HepG2 (cell line): ENCODE data around the gene PPOX. TPM values are rescaled to one million over a fixed set of nuclear protein-coding genes. Genes with fewer than 3 reads are reported as not detected.

ENCODE experiments used
- ATAC-seq: fragments of 200-7000 bp; cut with Tn5 transposase; 3 replicates; pipeline ENCODE4 v1.9.1; 2020; ENCODE audit warnings: mild to moderate bottlenecking, moderate library complexity
- BruUV-seq: library from RNA; stranded (reverse); fragments of 400-500 nt; replicated peaks from 2 replicates; lab custom pipeline; 2021; lab: Mats Ljungman, UMichigan
- CTCF ChIA-PET: fragments of 300-600 bp; formaldehyde crosslinking; extraction: SDS; loops from one replicate; lab custom pipeline; 2021; ENCODE audit warnings: low total read pairs, inconsistent platforms, low intra/inter-chr PET ratio; lab: Yijun Ruan, JAX
- POLR2A ChIA-PET: fragments of 350-600 bp; sonication (Branson Sonifier 250); formaldehyde crosslinking; loops from one replicate; lab custom pipeline; 2020; ENCODE audit warnings: antibody characterized with exemption, inconsistent platforms; lab: Yijun Ruan, JAX
- DNase-seq: peaks from one replicate; pipeline ENCODE4 v3.0.0-alpha.2; 2015; ENCODE audit warnings: low spot score
- FAIRE-seq: peaks from 3 replicates; lab custom pipeline; 2011; peaks lifted over from hg19 to GRCh38; lab: Jason Lieb, UNC
- H2AFZ ChIP-seq: one replicate; pipeline ENCODE4 v1.6.1; 2011; ENCODE audit warnings: low read length, inconsistent platforms
- H3K27ac ChIP-seq: fragments of 300-600 bp; 3 replicates; pipeline ENCODE4 v1.8.0; 2011; ENCODE audit warnings: mixed run types, mild to moderate bottlenecking, mixed read lengths, low read length, inconsistent platforms; ENCODE audit not compliant: insufficient read depth; ENCODE audit errors: extremely low read length
- H3K27me3 ChIP-seq, 2 experiments: fragments of 200-600 bp in 1 of 2; 2 replicates in 1 of 2; 3 replicates in 1 of 2; pipeline versions ENCODE4 v1.6.0 to v1.8.0; 2011; ENCODE audit warnings: low read length in 2 of 2, mild to moderate bottlenecking in 2 of 2, moderate library complexity in 2 of 2, inconsistent platforms in 1 of 2; ENCODE audit not compliant: insufficient read depth in 2 of 2, control insufficient read depth in 1 of 2
- H3K36me3 ChIP-seq, 2 experiments: fragments of 200-600 bp in 1 of 2; replicated peaks in 1 of 2; 2 replicates in 1 of 2; 3 replicates in 1 of 2; pipeline versions ENCODE4 v1.5.1 to v1.8.0; 2011; ENCODE audit warnings: low read length in 2 of 2, inconsistent platforms in 1 of 2; ENCODE audit not compliant: insufficient read depth in 2 of 2, control insufficient read depth in 1 of 2
- H3K4me1 ChIP-seq: 2 replicates; pipeline ENCODE4 v1.5.1; 2012; ENCODE audit warnings: low read length, inconsistent platforms; ENCODE audit not compliant: insufficient read depth
- H3K4me2 ChIP-seq: 2 replicates; pipeline ENCODE4 v1.6.0; 2011; ENCODE audit warnings: low read depth, low read length, inconsistent platforms
- H3K4me3 ChIP-seq, 3 experiments: fragments of 200-600 bp in 1 of 3; sonication (generic), shearing (Covaris generic) in 1 of 3; replicated peaks in 1 of 3; 2 replicates each; pipeline ENCODE4 v1.5.1; 2011 to 2016; ENCODE audit warnings: low read length in 3 of 3, inconsistent platforms in 2 of 3, low read depth in 2 of 3, mild to moderate bottlenecking in 2 of 3, control low read depth in 1 of 3, mixed read lengths in 1 of 3; ENCODE audit not compliant: insufficient read depth in 1 of 3
- H3K79me2 ChIP-seq: one replicate; pipeline ENCODE4 v1.6.1; 2011; ENCODE audit warnings: low read length, inconsistent platforms; ENCODE audit not compliant: insufficient read depth
- H3K9ac ChIP-seq: 2 replicates; pipeline ENCODE4 v1.6.0; 2011; ENCODE audit warnings: mild to moderate bottlenecking, low read depth, low read length, inconsistent platforms; ENCODE audit not compliant: insufficient read depth
- H3K9me3 ChIP-seq: 2 replicates; pipeline ENCODE4 v1.5.1; 2012; ENCODE audit warnings: mild to moderate bottlenecking, low read length
- H4K20me1 ChIP-seq: 2 replicates; pipeline ENCODE4 v1.6.0; 2011; ENCODE audit warnings: inconsistent platforms, mild to moderate bottlenecking, low read length, moderate library complexity; ENCODE audit not compliant: insufficient read depth
- ARID3A ChIP-seq: IDR thresholded peaks from 2 replicates; pipeline ENCODE4 v1.6.1; 2012; ENCODE audit warnings: low read depth, low read length, improper control_type of control experiment
- ISL2 ChIP-seq: sonication (generic); formaldehyde crosslinking; IDR thresholded peaks from 2 replicates; pipeline ENCODE4 v1.5.0; 2020; ENCODE audit warnings: missing genetic modification reagents
- NPAS2 ChIP-seq: sonication (generic); formaldehyde crosslinking; IDR thresholded peaks from 2 replicates; pipeline ENCODE4 v1.8.0; 2022; ENCODE audit warnings: mild to moderate bottlenecking, missing genetic modification reagents, borderline replicate concordance
- PRMT3 ChIP-seq: sonication (generic); formaldehyde crosslinking; IDR thresholded peaks from 2 replicates; pipeline ENCODE4 v1.8.1; 2022; ENCODE audit warnings: low read depth, mild to moderate bottlenecking, moderate library complexity, missing genetic modification reagents, borderline replicate concordance
- RNF219 ChIP-seq: sonication (generic); formaldehyde crosslinking; IDR thresholded peaks from 2 replicates; pipeline ENCODE4 v1.5.0; 2020; ENCODE audit warnings: mild to moderate bottlenecking, missing genetic modification reagents
- THAP7 ChIP-seq: sonication (generic); formaldehyde crosslinking; IDR thresholded peaks from 2 replicates; pipeline ENCODE4 v1.8.1; 2023; ENCODE audit warnings: mild to moderate bottlenecking, missing genetic modification reagents
- TRAFD1 ChIP-seq: sonication (generic); formaldehyde crosslinking; IDR thresholded peaks from 2 replicates; pipeline ENCODE4 v1.5.1; 2020; ENCODE audit warnings: missing genetic modification reagents, mild to moderate bottlenecking, borderline replicate concordance
- ZNF543 ChIP-seq: sonication (generic); formaldehyde crosslinking; IDR thresholded peaks from 2 replicates; pipeline ENCODE4 v1.4.0; 2020; ENCODE audit warnings: mild to moderate bottlenecking, missing genetic modification reagents
- ZNF549 ChIP-seq: sonication (generic); formaldehyde crosslinking; IDR thresholded peaks from 2 replicates; pipeline ENCODE4 v1.5.0; 2020; ENCODE audit warnings: missing genetic modification reagents
- ZNF781 ChIP-seq: sonication (generic); formaldehyde crosslinking; IDR thresholded peaks from 2 replicates; pipeline ENCODE4 v1.5.1; 2020; ENCODE audit warnings: borderline replicate concordance, mild to moderate bottlenecking, missing genetic modification reagents; ENCODE audit errors: not compliant biosample characterization
- ZSCAN22 ChIP-seq: sonication (generic); formaldehyde crosslinking; IDR thresholded peaks from 2 replicates; pipeline ENCODE4 v1.4.0; 2020; ENCODE audit warnings: mild to moderate bottlenecking, missing genetic modification reagents
- WGBS: methylation state at CpG from one replicate; pipeline ENCODE4 v1.1.6; 2017; ENCODE audit warnings: low lambda C conversion rate; 5-methylcytosine and 5-hydroxymethylcytosine counted together
- in situ Hi-C: cut with HindIII; loops from 2 replicates; pipeline ENCODE4 v1.10.0; 2017; ENCODE audit warnings: low pct_unique_long_range_greater_than_20kb; ENCODE audit not compliant: extremely low pct_ligation_motif_present
- intact Hi-C: fragments of 100-400 bp; cut with micrococcal nuclease; formaldehyde crosslinking; loops from one replicate; pipeline ENCODE4 v1.10.0; 2022; ENCODE audit not compliant: unreplicated experiment
- polyA plus RNA-seq, 8 experiments: library from polyadenylated mRNA; depleted of rRNA in 3 of 8; stranded (reverse) in 7 of 8; unstranded in 1 of 8; fragments of >200 nt; fragmentation: Illumina TruSeq in 4 of 8; extraction: Trizol in 4 of 8; gene quantifications; 2 replicates each; pipeline versions ENCODE4 v1.2.1 to v1.2.3, GENCODE V29; 2011 to 2016; ENCODE audit warnings: low read depth in 4 of 8, missing spikeins in 1 of 8, mixed read lengths in 1 of 8; ENCODE audit not compliant: insufficient read depth in 1 of 8
- total RNA-seq, 5 experiments: library from RNA; depleted of rRNA; stranded (reverse); fragments of >200 nt; fragmentation: Illumina TruSeq; extraction: Trizol; gene quantifications; 2 replicates each; pipeline ENCODE4 v1.2.3, GENCODE V29; 2016; ENCODE audit warnings: low read depth in 1 of 5

PPOX gene
- total and polyA plus RNA-seq, 2 of the 13 experiments (the other 11 are each of a cell fraction or from before 2014, with no cell fraction given): 15.5 to 27.7 TPM

GRCh38 chr1:161137881-161138280 lies 28.3 kb upstream of the PPOX start:
- H3K27ac ChIP-seq: no peak overlapping the region
- WGBS: 97% methylated on average over 3 of the region's 3 CpGs
- H3K4me2 ChIP-seq: no peak overlapping the region
- no peak overlapping the region for H3K9ac ChIP-seq
- DNase-seq (no peak), FAIRE-seq (no peak), ATAC-seq (no peak)
- H2AFZ ChIP-seq: no peak overlapping the region
- H3K27me3 ChIP-seq: no peaks in the 10 kb centered on the region; a peak in 1 of 5 replicates
- ChIA-PET CTCF (no interaction called here), POLR2A (no interaction called here)
- no peaks in the 10 kb centered on the region for H3K36me3 ChIP-seq
- H3K4me3 ChIP-seq: no peak overlapping the region
- in situ Hi-C loops: no loop called here
- H4K20me1 ChIP-seq: no peaks in the 10 kb centered on the region
- intact Hi-C loops: loop anchor here (2.0 to 10.0 kb wide), 2 partner anchors 41 to 143 kb away; no protein-coding TSS in a partner anchor
- BruUV-seq: no TSS peak
- H3K79me2 ChIP-seq: peaks cover 9% of the 10 kb centered on the region
- peaks cover 7% of the 10 kb centered on the region; the same call in 1 of the 2 replicates for H3K4me1 ChIP-seq
- H3K9me3 ChIP-seq: no peaks in the 10 kb centered on the region
- no peak for TF ChIP-seq ARID3A
- TF ChIP-seq ISL2 (CRISPR knock-in tag): no peak
- no peak for TF ChIP-seq ZNF549 (CRISPR knock-in tag)
- TF ChIP-seq ZNF543 (CRISPR knock-in tag): no peak
- no peak for TF ChIP-seq NPAS2 (CRISPR knock-in tag)
- no peak for TF ChIP-seq TRAFD1 (CRISPR knock-in tag)
- TF ChIP-seq RNF219 (CRISPR knock-in tag): no peak
- no peak for TF ChIP-seq THAP7 (CRISPR knock-in tag)
- no peak for TF ChIP-seq PRMT3 (CRISPR knock-in tag)
- no peak for TF ChIP-seq ZNF781 (CRISPR knock-in tag)
- TF ChIP-seq ZSCAN22 (CRISPR knock-in tag): no peak
